IPS DF 19.7 (cell line): ENCODE results near the gene OR6Q1.
"Not testable (repeated sequence)": the region's sequence is repeated elsewhere in the genome, so short reads cannot be mapped to it uniquely, and the experiment has no call there.

Source experiments
- DNase-seq: peaks from one replicate; pipeline ENCODE4 v3.0.0-alpha.2; 2013; ENCODE audit warnings: low read depth, low spot score

OR6Q1 gene, protein sequence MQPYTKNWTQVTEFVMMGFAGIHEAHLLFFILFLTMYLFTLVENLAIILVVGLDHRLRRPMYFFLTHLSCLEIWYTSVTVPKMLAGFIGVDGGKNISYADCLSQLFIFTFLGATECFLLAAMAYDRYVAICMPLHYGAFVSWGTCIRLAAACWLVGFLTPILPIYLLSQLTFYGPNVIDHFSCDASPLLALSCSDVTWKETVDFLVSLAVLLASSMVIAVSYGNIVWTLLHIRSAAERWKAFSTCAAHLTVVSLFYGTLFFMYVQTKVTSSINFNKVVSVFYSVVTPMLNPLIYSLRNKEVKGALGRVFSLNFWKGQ

DNA sequence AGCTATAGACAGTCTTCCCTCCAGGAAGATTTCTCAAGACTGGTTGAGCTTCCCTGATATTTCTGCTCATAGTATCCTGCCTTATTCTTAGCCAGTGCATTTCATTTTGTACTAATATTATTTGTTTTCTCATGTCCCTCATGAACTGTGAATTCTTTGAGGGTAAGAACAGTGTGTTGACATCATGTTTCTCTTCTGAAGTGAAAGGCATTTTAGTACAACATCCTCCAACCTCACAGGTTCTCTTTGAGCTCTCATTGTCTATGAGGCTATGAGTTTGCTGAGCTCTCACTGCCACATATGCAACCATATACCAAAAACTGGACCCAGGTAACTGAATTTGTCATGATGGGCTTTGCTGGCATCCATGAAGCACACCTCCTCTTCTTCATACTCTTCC lies at the start of gene OR6Q1:
Gene OR6Q1, plus strand, starts transcription at position 301 of the 400 bp plus-strand sequence. Its CDS starts 0 bp downstream, at position 301.
- no peak for DNase-seq

DNA sequence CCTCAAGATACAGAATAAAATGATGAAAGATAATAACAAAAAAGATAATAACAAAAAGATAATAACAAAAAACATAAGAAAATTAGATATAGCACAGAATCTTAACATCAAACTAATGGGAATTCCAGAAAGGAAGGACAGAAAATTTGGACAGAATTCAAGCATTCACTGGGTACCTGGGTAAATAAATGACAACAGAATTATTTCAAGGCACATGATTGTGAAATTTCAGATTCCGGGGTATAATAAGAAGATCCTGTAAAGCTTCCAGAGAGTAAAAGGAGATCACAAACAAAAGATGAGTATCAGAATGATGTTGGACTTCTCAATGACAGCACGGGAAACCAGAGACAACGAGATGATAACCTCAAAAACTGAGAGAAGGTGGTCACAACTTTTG lies 49.2 kb upstream of the OR6Q1 start:
- no peak for DNase-seq

DNA sequence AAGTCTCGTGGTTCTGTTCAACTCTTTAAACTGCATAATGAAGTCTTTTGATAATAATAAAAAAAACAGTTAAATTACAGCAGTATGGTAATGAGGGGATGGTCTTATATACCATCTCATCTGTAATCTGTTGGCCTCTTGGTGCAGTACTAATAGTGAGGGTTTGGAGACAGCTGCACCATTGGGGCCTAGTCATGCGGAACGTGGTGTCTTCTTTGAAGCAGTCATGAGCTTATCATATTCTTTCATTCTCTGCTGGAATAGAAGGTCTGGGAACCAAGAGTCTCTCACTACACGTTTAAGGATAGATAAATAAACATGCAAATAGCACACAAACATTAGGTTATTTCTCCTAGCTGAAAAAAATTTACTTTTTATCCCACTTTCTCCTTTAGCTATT lies 48.0 kb upstream of the OR6Q1 start:
- no peak for DNase-seq

DNA sequence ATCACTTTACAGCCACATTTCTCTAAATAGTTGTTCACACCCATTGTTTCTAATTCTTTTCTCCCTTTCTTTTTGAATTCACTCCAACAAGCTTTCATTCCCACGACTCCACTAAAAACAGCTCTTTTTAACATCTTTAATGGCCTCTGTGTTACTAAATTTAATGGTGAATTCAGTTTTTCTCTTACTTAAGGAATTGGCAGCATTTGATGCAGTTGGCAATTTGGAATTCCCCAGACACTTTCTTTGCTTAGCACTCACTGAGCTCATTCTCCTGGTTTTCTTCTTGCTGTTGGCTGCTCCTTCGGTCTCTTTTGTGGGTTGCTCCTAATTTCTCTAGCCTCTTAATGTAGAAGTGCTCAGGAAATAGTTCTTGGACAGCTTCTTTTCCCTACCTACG lies 47.6 kb upstream of the OR6Q1 start:
- DNase-seq = no peak

DNA sequence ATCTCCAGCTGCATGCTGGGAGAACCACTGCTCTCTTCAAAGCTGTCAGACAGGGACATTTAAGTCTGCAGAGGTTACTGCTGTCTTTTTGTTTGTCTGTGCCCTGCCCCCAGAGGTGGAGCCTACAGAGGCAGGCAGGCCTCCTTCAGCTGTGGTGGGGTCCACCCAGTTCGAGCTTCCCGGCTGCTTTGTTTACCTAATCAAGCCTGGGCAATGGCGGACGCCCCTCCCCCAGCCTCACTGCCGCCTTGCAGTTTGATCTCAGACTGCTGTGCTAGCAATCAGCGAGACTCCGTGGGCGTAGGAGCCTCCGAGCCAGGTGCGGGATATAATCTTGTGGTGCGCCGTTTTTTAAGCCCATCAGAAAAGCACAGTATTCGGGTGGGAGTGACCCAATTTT lies 31.2 kb upstream of the OR6Q1 start:
- DNase-seq = not testable (repeated sequence)

DNA sequence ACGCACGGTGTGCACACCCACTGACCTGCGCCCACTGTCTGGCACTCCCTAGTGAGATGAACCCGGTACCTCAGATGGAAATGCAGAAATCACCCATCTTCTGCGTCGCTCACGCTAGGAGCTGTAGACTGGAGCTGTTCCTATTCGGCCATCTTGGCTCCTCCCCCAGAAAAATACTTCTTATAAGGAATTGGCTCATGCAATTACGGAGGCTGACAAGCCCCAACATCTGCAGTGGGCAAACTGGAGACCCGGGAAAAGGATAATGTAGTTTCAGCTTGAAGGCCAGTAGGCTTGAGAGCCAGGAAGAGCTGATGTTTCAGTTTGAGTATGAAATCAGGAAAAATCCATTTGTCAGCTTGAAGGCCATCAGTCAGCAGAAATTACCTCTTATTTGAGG lies 30.7 kb upstream of the OR6Q1 start:
- DNase-seq = not testable (repeated sequence)

DNA sequence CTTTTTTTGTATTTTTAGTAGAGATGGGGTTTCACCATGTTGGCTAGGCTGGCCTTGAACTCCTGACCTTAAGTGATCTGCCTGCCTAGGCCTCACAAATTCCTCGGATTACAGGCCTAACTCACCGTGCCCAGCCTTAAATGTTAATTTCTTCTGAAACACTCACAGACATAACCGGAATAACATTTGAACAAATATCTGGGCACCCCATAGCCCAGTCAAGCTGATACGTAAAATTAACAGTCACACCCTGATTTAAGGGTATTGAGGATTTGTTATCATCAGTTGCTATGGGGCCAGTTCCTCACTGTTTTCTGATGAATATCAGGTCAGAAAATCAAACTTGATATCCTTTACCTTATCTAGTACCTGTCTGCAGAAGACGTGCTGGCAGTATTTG lies 30.1 kb upstream of the OR6Q1 start:
- DNase-seq = no peak

DNA sequence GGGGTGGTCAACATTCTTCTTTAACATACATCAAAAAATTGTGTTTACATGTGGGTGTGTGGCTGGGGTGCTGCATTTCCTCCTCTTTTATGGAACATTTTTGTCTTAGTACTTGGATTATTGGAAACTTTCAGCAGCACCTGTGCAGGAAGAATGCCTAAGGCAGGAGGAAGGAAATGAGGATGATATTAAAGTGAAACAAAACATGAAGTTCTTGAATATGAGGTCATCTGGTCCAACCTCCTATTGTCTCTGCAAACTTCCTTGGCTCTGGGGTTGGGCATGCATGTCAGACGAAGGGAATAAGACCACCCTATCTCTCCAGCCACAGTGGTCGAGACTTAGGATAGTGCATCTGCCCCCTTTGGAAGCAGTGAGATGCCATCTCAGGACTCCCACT lies 27.7 kb upstream of the OR6Q1 start:
- no peak for DNase-seq

DNA sequence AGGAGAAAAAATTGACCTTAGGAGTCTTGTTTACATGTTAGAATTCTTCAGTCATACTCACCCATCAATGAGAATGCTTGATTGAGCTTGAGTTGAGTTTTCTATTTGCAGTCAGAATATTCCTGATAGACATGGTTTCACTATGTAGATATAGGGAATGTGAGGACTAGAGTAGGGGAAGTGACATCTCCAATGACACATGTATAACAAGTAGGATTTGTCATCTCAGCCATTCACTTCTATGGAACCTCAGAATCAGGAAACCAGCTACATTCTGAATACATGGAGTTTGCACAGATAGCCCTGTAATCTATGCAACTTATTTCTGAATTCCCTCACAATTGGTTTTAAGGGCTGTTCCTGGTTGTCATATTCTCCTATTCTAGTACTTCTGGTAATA lies 27.2 kb upstream of the OR6Q1 start:
- DNase-seq = no peak

DNA sequence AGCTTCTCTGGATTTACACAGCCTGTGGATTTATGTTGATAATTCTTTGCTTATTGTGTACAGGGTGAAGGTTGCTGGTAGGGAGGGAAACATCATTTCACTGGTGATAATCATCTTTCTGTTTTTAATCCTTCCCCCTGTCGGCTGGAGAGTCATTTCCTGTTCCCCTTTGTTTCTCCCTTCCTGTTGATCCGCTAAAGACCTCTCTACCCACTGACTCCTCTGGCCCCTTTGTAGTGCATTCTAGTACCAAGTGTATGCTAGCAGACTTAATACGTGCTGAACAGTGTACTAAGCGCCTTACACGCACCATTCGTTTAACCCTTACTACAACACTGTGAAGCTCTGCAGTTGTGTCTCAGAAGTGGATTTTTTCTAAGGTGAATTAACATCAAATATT lies 26.1 kb upstream of the OR6Q1 start:
- no peak for DNase-seq

DNA sequence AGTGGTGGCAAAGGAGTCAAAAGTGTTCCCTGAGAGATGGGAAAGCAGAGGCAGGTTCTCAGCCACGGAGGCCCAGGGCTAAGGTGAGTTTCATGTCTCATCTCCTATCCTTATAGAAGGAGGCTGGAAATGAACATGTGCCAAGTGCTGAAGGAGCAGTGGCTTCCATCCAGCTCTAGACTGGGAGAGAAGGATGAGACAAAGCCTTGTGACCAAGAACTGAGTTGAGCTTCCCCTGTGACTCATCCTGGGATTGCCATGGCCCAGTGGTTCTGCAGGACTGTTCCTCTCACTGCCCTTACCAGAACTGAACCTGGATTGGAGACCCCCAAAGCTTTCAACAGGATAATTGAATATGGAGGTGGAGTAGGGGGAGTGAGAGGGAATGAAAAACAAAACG lies 23.8 kb upstream of the OR6Q1 start:
- no peak for DNase-seq

DNA sequence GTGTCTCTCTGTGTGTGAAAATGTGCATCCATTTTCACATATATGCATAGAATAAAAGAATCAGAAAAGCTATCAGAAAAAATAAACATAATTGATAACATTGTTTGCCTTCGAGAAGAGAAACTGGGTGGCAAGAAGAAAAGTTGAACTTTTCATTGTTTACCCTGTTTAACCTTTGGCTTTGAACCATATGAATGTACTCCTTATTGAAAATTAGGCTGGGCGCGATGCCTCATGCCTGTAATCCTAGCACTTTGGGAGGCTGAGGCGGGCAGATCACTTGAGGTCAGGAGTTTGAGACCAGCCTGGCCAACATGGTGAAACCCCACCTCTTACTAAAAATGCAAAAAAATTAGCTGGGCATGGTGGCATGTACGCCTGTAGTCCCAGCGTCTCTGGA lies 19.0 kb upstream of the OR6Q1 start:
- no peak for DNase-seq

DNA sequence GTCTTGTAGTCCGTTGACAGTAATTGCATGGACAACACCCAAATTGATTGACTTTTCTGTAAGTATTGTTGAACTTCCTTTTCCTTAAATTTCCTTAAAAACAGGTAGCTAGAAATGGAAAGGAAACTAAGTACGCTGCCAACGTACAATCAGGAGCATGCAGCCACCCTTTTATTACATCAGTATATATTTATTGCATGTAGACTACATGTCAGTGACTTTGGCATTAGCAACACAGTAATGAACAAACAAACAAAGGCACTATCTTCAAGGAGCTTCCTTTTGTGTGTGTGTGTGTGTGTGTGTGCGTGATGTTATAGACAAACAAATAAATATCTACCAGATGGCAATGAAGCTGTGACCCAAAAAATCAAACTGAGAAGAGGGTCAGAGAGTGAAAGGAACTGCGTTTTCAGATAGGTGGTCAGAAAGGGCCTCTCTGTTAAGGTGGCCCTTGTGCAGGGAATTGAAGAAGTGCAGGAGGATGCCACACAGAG lies 7.3 kb upstream of the OR6Q1 start, which contains the start of gene OR9Q1:
Gene OR9Q1, plus strand, starts transcription at position 447 of the 497 bp plus-strand sequence. CDS start 155,564 bp downstream, outside the sequence.
- DNase-seq = no peak

DNA sequence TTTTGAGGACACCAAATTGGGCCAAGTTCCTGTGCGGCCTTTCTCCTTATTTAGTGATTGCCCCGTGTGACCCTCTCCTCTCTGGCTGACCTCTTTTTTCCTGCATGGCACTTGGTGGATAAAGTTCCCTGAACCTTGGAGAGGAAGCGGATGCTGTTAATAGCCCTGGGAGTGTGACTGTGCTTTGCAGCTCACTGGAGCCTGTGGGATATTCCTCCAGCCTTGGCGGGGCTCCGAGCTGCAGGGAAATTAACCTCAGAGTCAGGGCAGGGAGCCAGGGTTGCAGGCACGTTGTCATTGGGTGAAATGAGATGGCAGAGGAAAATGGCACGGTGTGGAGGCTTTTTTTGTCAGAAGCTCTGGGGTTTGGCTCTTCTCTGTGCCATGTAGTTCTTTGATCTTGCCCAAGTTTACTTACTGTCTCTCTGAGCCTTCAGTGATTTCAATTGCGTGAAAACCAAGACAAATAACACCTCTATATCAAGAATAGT lies 6.1 kb upstream of the OR6Q1 start:
- no peak for DNase-seq

DNA sequence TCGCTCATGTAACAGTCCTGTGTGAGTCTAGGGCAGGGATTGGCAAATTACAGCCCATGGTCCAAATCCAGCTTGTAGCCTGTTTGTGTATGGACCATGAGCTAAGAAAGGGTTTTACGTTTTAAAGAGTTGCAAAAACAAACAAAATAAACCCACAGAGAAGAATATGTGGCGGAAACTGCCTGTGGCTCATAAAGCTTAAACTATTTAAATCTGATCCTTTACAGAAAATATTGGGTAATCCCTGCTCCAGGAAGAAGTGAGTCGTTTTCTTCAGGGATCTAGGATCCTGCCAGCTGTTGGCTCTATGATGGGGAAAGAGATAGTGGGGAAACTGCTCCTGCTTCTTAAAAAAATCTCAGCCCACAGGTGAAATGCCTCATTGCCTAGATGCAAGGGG lies 3.4 kb upstream of the OR6Q1 start:
- no peak for DNase-seq

DNA sequence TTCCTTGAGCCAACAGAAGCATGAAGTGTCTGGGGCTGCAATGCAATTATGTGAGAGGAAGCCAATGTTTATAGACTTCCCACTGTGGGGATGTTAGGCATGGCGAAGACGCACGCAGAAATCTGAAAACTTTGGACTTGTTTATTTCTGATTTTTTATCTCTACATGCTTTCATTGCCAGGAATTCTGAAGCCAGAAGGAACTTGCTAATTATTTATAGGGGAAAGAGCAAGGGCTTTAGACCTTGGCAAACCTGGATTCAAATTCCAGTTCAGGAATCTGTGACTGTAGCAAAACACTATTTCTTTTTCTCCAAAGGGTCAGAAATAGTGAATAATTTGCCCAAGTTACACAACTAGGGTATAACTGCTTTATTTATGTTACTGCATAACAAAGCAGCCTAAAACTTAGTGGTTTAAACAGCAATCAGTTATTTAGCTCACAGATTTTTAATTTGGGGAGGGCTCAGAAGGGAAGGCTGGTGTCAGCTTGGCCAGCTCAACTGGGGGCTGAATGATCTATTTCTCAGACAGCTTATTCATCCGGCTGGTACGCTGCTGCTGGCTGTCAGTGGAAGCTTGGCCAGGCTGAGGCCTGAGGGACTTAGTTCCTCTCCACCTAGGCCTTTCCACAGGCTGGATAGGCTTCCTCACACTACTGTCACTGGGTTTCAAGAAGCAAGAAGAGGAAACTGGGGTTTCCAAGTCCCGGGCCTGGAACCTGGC lies 1.9 kb upstream of the OR6Q1 start:
- no peak for DNase-seq

DNA sequence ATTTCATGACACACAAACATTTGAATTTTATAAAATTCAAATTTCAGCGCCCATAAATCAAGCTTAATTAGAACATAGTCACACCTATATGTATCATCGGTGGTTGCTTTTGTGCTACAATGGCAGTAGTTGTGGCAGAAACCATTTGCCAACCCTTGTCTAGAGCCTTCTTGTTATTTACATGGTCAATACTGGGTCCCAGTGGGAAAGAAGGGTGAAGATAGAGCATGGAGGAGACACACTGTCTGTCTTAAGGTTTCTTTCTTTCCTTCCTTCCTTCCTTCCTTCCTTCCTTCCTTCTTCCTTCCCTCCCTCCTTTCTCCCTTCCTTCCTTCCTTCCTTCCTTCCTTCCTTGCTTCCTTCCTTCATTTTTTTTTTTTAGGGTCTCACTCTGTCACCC lies 3.7 kb downstream of the OR6Q1 start:
- DNase-seq = no peak

DNA sequence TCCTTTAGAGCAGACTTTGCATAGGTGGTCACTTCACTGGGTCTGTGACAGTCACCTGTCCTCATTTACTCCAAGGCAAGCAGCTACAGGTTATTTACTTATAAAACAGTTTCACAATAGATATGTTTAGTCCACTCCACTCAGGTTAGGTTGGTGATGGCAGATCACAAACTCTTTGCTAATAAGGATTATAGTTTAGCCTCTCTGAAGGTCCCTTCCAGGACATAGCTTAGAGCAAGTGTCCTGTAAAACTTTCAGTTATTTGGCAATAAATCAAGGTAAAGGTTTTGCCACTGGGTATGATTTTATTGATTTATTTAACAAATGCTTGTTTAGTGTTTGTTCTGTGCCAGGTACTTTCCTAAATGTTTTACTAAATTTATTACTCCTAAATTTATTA lies 8.8 kb downstream of the OR6Q1 start:
- DNase-seq = no peak

DNA sequence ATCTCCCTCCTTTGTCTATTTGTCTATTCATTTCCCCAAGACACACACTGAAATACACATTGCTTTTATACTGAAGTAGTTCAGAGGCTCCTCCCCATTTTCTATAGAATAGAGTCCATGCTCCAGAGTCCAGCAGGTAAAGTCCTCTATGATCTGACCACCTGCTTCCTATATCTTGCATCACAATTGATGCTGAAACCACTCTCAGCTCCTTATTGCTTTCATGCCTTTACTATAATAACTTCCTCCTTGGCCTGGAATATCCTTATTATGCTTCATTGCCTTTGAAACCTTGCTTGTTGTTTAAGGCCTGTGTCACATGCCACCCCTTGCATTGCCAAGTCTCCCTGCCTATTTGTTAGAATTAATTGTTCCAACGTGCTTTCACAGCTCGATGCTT lies 12.6 kb downstream of the OR6Q1 start:
- no peak for DNase-seq

DNA sequence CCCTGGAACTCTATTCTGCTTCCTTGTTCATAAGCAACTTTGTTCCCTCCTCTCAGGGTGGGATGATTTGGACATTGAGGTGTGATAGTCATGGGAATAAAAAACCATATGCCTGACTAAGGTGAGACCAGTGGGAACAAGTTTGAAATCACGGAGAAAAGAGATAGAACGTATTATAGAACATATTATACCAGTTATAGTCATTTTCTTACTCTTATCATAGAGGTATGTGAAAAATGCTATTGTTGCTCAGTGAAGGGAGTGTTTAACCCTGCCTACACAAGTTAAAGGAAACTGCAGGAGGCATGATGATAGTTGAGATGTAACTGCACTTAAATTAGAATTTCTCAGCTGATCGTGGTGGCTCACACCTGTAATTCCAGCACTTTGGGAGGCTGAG lies 15.5 kb downstream of the OR6Q1 start:
- no peak for DNase-seq

DNA sequence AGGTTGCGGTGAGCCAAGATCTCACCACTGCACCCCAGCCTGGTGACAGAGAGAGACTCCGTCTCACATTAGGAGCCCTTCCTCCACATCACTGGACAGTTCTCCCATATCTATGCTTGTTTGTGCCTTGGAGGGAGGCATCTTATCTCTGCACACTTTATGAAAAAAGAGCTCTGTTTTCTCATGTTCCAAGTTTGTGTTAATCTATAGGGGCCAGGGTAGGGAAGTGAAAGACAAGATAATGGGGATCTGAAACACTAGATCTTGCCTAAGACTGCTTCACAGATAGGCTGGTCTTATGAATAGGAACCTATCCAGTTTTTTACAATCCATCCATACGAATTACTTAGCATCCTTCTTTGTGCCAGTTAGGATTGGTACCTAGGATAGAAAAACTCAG lies 17.1 kb downstream of the OR6Q1 start:
- DNase-seq = no peak

DNA sequence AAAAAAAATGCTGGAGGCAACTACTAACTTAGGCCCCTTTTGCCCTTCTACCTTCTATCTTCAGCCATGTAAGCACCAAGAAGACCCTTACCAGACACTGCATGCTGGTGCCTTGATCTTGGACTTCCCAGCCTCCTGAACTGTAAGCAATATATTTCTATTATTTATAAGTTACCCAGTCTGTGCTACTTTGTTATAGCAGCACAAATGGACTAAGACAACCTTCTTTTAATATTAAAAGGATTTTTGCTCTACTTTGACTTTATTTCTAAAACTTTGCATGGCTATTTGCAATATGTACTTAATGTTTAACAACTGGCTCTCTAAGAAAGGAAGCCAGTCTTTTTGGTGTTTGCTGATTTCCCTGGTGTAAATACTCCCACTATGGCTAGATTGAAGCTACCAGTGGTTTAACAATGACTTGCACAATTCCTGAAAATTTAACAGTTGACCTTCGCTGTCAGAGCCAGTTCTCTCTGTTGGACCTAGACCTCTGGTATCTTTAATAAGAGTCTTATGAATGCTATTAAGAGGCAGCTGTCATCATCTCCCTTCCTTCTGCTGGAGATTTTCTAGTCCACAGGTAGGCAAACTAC lies 25.2 kb downstream of the OR6Q1 start:
- no peak for DNase-seq

DNA sequence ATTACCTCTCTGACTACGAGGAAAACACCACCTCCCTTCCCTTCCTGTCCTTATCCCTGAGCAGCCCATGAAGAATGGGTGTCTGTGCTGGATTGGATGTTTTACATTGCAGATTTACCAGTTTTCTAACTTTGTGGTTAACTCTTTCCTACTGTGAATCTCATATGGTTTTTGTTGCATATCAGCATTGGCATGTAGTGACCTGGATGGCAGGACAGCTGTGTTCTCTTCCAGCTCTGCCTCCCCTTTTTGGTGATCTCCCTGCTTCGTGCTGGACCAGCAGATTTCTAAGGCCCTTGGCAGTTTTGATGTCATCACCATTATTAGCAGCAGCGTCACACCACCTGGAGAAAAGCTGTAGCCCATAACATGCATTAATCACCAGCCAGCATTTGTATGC lies 26.7 kb downstream of the OR6Q1 start:
- no peak for DNase-seq
